ENCODE results near the gene DOCK2.

Gene DOCK2

GRCh38 chr5:169706758-169707450 is 69.8 kb downstream of the DOCK2 start:
- H3K27ac ChIP-seq: no peak overlapping the region

GRCh38 chr5:169707686-169708085 is 70.6 kb downstream of the DOCK2 start:
- H3K27ac ChIP-seq: no peak overlapping the region
- TF ChIP-seq CTCF (conservative IDR thresholded peaks at IDR 0.05) (no peak), ZFX (IDR thresholded peaks at IDR 0.05) (no peak)

More at GRCh38 chr5:169706758-169707450, 69.8 kb downstream of the DOCK2 start:
- TF ChIP-seq ZFX (IDR thresholded peaks at IDR 0.05) (no peak), CTCF (conservative IDR thresholded peaks at IDR 0.05) (no peak)

GRCh38 chr5:169710675-169711074 is 73.6 kb downstream of the DOCK2 start:
- TF ChIP-seq ZFX (IDR thresholded peaks at IDR 0.05) (no peak), CTCF (conservative IDR thresholded peaks at IDR 0.05) (no peak)
- H3K27ac ChIP-seq: no peak overlapping the region

- no peak overlapping the region for H3K27ac ChIP-seq
- no peak for TF ChIP-seq ZFX (IDR thresholded peaks at IDR 0.05)
- no peak for TF ChIP-seq CTCF (conservative IDR thresholded peaks at IDR 0.05)
These were observed 74.6 kb downstream of the DOCK2 start for GRCh38 chr5:169711551-169712225.

- no peak for TF ChIP-seq CTCF (conservative IDR thresholded peaks at IDR 0.05)
- TF ChIP-seq ZFX (IDR thresholded peaks at IDR 0.05): no peak
- no peak overlapping the region for H3K27ac ChIP-seq
These were observed 75.4 kb downstream of the DOCK2 start for GRCh38 chr5:169712428-169712827.

- TF ChIP-seq CTCF (conservative IDR thresholded peaks at IDR 0.05): no peak
- TF ChIP-seq ZFX (IDR thresholded peaks at IDR 0.05): no peak
- no peak overlapping the region for H3K27ac ChIP-seq
These were observed 79.2 kb downstream of the DOCK2 start for GRCh38 chr5:169716287-169716686.

- TF ChIP-seq CTCF (conservative IDR thresholded peaks at IDR 0.05) (no peak), ZFX (IDR thresholded peaks at IDR 0.05) (no peak)
- H3K27ac ChIP-seq: no peak overlapping the region
These were observed 80.2 kb downstream of the DOCK2 start for GRCh38 chr5:169717288-169717687.
